NCI-H1417 (cell line): ENCODE data around the gene C2orf92.
"Not testable (repeated sequence)": the region's sequence is repeated elsewhere in the genome, so short reads cannot be mapped to it uniquely, and the experiment has no call there.

Experiments
- DNase-seq, 3 experiments: peaks; one replicate each; lab custom pipeline; 2025; lab: John Stamatoyannopoulos, UW

C2orf92 gene

DNA sequence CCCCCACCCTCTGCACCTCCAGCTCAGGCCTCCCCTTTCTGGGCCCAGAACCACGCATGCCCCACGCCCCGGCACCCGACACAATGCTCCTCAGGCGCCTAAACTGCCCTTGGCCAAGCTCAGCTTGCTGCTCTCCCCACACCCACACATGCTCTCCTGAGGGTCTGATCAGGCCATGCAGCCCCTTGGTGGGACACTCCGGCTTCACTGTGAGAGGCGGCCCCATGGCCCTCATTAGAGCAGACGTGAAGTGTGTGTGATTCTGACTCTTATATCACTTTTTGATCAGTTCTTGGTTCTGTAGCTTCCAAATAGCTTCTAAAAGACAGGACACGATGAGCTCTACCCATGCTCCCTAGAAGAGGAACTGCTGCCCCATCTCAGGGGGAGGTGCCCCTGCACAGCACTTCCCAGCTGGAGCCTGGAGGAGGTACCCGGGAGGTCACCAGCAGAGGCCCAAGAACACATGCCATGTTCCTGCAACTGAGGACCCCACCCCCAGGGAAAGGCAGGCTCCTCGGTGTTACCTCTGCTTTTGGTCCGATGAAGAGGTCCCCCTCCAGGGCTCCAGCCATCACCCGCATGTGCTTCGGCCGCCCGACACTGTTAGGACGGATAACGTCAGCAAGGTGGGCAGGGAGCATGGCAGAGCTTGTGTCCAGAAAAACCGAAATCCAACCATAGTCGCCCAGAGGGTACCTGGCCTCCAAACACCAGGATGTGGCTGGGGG is 9.3 kb upstream of the C2orf92 start:
- no peak for DNase-seq

DNA sequence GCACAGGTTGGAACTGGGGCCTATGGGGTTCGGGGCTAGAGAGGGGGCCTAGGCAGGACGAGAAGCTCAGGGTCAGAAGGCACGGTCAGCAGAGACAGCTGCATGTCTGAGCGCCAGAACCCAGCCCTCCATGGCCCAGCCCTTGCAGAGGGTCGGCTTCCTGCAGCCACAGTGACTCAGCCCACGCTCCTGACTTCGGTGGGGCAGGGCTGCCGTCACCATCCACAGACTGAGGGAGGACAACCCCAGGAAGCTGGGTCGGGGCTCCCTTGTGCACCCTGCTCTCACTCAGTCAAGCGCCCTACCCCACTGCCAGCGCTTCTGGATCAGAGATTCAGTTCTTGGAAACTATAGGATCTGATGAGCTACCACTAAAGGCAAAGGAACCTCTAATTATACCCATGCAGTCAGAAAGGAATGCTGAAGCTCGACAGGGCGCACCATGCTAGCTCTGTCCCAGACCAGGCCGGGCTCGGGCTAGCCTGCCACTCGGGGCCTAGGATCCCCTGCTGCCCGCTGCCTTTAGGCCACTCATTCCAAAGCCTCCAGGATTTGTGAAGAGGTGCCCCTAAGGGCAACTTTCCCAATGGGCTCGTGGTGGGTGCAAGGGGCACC is 8.6 kb upstream of the C2orf92 start:
- DNase-seq, result no peak

DNA sequence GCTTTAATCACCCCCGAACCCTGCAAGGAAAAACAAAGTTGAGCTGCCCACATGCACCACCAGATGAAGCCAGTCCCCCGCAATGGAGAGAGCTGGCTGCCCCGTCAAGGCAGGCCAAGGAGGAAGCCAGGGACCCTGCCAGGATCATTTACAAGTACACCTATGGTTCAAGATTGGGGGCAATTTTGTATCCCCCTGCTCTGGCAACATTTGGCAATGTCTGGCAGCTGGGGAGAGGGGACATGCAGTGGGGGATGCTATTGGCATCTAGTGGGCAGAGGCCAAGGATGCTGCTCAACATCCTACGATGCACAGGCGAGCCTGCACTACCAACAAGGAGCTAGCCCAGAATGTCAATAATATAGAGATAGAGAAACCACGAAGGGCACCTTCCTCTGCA is 7.6 kb upstream of the C2orf92 start:
- DNase-seq, result no peak

DNA sequence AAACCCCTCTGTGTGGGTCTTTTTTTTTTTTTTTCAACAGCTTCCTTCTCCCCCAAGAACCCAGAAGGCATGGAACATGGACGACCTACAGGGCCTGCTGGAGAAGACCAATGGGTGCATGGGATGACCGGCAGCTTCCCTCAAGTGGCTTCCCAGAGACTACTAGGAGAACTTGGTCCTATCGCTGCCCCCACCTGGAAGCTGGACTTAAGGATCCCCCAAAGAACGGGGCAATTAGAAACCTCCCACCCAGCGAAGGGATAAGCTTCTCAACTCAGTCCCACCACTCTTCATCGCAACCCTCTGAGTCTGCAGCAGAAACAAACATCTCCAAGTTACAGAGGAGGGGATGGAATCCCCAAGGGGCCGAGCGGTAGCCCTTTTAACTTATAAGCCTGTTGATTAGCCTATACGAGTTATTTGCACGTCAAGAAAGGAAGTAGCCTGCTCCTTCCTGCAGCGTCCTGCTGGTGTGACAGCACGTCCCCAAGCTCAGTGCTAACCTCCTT is 7.1 kb upstream of the C2orf92 start:
- peak in 1 of 3 experiments; percentile 44 for DNase-seq

DNA sequence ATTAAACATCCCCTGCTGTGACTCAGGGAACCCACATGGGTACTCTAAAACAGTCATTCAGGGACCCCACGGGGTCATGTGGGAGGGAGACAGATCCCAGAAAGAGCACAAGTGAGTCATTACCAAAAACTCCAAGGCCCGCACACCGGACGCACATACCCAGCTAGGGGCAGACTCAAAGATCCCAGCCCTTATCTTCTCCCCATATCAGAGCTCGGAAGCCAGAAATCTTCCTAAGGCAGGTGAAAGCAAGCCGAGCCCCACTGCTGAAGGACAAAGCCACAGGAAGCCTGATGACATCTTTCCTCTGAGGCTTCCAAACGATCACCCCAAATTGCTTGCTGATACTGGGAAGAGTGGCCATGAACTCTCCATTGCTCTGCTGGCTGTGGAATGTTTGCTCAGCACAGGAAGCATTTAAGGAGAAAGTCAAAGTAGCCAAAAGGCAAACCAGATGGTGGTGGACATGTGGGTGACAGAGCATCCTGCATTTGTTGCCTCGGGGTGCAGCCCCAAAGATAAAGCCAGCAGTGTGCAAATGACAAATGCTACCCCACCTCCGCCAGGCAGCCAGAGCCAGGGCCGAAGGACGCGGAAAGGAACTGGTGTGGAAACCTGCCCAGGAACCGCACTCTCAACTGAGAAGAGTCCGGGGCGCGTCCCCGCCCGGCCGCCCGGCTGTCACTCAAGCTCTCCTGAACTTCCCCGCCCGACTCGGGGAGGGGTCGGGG is 6.5 kb upstream of the C2orf92 start:
- peak; percentile 46 to 83 (median 62) for DNase-seq

DNA sequence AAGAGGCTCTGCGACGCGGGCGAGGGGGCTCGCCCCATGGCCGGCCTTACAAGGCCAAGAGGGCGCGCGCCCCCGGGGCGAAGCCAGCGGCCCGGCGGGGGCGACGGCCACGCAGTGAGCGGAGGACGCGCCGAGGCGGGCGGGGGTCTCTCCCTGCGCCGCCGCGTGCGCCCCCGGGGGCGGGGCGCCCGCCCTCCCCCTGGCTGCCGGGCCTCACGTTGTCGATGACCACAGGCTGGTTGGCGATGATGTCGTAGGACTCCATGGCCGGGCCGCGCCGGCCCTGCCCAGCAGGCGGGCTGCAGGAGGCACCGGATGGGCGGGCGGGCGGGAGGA is 5.9 kb upstream of the C2orf92 start:
- DNase-seq, result peak in 1 of 3 experiments; percentile 88

DNA sequence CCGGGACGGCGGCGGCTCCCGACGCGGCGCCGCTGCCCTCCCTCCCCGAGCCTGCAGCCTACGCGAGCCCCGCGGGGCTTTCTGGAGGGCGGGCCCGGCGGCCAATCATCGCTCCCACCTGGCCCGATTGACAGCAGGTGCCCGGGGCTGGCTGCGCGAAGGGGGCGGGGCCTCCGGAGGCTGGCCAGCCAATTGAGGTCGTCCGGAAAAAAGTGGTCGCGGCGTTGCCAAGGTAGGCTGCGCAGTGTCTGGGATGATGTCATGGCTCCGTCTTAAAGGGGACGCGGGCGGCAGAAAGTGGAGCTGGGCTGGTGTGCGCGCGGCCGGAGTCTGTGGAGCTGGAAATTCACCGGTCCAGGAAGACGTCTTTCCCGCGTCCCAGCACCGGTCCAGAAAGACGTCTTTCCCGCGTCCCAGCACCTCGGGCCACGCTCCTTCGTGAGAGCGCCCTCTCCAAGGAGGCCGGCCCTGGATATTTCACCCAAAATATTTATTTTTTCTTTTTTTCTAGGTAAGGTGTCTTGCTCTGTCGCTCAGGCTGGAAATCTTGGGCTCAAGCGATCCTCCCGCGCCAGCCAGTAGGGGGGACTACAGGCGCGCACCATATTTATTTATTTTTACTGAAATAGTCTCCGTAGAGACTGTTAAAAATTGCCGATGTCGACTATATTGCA is 5.4 kb upstream of the C2orf92 start, which contains the start of gene ACTR1B:
Gene ACTR1B, minus strand, starts transcription at position 83 of the 674 bp plus-strand sequence. CDS start 154 bp downstream, outside the sequence.
- DNase-seq, result peak; percentile 96 to 99 (median 98)

DNA sequence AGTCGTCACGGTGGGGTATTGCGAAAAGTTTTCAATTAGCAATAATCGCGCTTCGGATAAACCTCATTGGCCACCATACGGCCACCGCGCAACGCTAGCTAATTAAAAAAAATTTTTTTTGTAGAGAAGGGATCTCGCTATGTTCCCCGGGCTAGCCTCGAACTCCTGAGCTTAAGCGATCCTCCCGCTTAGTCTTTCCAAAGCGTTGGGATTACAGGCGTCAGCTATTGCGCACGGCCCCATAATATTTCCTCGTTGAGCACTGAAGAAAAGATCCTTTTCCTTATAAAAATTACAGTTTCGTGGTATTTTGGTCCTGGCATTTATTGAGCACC is 4.9 kb upstream of the C2orf92 start:
- DNase-seq, result no peak

DNA sequence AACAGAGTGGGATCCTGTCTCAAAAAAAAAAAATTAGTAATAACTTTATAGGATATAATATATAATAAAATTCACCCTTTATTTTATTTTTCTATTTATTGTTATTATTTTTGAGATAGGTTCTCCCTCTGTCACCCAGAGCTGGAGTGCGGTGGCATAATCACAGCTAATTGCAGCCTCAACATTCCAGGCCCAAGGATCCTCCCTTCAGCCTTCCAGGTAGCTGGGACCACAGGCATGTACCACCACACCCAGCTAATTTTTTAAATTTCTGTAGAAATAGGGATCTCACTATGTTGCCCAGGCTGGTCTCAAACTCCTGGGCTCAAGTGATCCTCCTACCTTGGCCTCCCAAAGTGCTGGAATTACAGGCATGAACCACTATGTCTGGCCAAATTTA is 958 bp downstream of the C2orf92 start:
- DNase-seq, result no peak

DNA sequence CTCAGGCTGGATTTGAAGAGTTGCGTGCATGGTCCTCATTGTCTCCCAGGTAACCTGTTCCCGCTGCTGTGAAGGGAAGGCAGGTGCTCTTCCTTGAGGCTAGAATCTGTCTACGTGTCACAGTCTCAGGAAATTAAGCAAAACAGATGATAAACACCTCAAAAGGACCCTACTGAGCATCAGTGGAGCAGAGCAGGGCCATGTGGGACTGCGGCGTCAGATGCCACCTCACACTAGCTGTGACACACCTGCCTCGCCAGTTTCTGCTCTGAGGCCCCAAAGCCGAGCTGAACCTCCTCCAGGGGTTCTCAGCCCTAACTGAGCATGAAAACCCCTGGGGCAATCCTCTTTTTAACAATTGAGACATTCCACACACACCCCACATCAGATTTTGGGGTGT is 2.0 kb downstream of the C2orf92 start:
- DNase-seq, result peak in 2 of 3 experiments; percentile 3 to 55

DNA sequence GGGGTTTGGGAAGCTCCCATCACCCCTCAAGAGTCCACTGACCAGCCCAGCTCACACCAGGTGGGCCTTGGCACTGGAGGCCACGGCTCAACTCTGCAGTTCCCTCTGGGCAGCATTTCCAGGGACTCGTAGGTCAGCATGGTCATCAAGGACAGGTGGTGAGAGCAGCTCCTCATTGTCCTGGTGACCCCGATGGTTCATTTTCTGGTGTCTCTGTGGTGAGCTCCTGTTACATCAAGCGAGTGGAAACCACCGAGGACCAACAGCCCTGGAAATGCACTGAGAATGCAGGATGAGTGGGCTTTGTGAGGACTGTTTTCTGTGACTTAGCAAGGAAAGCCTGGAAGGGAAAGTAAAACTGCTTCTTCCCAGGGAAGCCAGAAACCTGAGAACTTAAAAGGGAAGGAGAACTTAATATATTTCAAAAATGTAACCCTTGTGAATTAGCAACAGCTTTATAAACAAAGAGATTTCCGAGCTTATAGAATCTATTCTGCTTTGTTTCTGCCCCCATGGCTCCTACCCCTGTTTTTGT is 3.2 kb downstream of the C2orf92 start:
- DNase-seq, result not testable (repeated sequence)

DNA sequence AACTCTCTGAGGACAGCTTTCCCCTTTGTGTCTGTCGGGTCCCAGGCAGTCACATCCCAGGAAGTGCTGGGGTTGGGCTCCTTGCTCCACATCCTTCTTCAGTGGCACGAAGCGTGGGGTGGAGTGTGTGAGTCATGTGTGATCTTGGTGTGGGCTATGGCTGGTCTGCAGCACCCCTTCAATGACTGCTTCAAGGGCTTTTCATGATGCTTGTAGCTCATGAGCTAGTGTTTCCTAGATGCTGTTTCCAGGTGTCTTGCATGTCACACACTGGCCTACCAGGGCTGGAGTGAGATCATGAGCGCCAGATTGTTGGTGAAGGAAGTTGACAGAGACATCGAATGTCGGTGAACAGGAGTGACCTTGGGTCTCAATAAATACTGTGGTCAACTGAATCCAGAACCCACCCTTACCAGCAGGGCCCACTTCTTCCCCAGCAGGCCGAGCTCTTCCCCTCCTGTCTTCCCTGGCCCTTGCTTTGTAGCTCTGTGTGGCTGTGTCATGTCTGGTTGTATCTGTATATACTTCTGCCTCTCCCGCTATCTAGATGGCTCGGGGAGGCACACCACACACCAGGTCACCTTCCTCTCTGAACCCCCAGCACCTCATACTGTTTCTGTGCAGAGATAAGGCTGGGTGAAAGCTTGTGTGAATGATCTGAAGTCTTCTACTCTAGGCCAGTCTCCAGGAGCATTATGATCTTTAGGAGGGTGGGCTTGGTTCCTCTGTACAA is 3.8 kb downstream of the C2orf92 start:
- no peak for DNase-seq

DNA sequence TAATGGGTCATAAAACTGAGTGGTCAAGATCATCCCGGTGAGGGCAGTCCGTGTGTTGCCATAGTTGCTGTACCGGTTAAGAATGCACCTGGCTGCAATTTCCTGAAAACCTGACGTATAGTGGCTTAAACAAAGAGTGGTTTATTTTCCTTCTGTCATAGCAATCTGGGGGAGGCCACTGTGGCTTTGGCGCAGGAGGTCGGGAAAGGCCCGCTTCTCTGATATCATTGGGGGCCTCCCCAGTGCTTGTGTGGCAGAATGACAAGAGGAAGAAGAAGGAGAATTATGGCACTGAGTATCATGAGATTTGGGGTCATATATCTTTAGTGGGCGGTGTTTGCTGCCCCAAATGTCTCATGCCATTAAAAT is 4.4 kb downstream of the C2orf92 start:
- peak in 2 of 3 experiments; percentile 24 to 62 for DNase-seq

DNA sequence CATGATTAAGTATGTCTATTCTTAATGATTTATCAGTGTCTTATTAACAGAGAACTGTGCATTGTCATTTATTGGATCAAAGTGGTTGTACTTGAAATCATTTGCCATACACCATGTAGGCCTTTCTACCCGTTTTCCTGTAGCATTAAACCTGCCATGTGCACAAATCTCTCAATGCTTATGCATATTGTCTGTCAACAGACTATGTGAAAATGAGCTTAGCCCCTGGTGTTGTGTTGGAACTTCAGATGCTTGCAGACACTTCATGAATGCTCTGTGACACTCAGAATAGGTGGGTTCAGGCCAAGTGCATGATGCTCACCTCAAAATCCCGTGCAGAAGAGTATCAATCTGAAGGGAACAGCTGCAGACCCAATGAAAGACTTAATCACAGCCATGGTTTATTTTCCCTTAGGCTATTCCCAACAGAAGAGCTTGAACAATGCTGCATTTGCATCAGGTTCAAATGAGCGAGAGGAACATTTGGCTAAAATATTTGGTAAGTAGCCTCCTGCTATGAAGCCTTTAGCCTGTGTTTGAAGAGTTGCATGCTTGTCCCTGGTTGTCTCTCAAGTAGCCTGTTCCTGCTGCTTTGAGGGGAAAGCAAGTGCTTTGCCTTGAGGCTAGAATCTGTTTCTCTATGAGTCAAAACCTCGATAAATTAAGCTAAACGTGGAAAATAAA is 6.1 kb downstream of the C2orf92 start:
- peak in 2 of 3 experiments; percentile 56 to 85 for DNase-seq

DNA sequence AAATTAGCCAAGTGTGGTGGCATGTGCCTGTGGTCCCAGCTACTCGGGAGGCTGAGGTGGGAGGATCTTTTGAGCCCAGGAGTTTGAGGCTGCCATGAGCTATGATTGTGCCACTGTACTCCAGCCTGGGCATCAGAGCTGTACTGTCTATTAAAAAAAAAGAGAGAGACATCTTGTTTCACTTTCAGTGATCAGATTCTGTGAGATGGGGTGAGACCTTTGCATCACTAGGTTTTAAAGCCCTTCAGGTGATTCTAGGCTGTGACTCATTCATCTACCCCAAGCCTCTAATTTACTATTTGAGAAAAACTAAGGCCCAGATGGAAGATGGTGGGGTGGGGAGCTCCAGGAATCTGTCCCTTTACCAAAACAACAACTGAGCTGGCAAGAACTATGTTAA is 7.1 kb downstream of the C2orf92 start:
- no peak for DNase-seq

DNA sequence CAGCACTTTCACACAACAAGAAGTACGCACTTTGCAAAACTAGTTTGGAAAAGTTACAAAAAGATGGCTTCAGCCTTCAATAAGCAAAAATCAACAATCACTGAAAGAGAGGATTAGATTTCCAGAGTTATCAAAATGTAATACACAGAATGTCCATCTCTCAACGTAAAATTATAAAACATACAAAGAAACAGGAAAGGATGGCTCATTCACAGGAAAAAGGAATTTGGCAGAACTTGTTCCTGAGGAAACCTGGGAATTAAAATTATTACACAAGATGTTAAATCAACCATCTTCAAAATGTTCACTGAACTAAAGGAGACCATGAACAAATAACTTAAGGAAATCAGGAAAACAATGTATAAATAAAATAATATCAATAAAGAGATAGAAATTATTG is 8.0 kb downstream of the C2orf92 start:
- no peak for DNase-seq

DNA sequence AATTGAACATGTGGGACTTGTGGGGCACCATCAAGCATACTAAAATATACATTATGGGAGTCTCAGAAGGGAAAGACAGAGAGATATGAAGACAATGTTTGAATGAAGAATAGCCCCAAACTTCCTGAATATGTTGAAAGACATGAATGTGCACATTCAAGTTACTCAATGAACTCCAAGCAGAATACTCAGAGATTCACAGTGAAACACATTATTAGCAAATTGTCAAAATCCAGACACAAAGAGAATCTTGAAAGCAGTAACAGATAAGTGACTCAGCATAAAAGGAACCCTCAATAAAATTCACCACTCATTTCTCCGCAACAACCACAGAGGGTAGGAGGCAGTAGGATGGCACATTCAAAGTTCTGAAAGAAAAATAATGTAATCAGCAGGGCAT is 8.8 kb downstream of the C2orf92 start:
- DNase-seq, result no peak

DNA sequence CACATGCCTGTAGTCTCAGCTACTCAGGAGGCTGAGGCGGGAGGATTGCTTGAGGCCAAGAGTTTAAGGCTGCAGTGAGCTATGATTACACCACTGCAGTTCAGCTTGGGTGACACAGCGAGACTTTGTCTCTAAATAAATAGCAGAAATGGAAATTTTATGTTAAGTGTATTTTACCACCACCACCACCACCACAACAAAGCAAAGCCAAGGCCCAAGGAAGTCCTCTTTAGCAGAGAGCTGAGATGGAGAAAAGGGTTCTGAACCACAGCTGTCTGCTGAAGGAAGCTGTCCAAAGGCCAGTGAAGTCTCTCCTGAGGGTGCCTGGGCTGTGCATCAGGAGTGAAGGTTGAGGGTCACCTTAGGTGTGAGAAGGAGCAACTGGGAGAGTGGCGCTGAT is 17.7 kb downstream of the C2orf92 start:
- not testable (repeated sequence) for DNase-seq

DNA sequence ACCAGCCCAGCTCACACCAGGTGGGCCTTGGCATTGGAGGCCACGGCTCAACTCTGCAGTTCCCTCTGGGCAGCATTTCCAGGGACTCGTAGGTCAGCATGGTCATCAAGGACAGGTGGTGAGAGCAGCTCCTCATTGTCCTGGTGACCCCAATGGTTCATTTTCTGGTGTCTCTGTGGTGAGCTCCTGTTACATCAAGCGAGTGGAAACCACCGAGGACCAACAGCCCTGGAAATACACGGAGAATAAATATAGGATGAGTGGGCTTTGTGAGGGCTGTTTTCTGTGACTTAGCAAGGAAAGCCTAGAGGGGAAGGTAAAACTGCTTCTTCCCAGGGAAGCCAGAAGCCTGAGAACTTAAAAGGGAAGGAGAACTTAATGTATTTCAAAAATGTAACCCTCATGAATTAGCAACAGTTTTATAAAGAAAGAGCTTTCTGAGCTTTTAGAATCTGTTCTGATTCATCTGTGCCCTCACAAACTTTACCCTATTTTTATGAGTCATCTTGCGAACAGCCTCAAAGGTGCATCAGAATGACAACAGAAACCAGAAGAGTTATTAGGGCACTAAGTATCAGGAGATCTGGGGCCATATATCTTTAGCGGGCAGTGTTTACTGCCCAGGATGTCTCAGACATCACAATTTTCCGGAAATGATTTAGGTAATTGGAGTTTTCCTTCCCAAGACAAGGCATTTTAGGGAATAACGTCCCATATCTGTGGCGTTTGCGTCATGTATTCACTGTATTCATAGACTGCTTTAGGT is 18.7 kb downstream of the C2orf92 start:
- DNase-seq, result no peak

DNA sequence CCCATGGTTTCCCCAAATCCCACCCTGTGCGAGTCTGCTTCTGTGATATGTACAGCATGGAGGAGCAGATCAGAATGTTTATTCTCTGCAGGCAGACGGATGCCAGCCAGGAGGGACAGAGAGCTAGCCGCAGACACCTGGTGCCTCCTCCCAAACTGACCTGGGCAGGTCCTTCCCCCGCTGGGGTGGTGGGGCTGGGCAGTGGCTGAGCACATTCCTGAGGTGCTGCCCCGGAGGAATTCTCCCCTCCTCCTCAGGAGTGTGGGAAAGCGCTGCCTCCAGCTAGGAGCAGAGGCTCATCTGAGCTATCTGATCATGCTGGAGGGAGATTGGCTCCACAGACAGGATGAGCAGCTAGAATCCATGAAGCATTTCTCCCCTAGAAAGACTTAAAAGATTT is 21.7 kb downstream of the C2orf92 start:
- no peak for DNase-seq
